Measurements from ENCODE around the gene BEND6. TPM values are rescaled to one million over a fixed set of nuclear protein-coding genes. Genes with fewer than 3 reads are reported as not detected.

BEND6 gene
- total and polyA plus RNA-seq, 2 of the 13 experiments (the other 11 are each of a cell fraction or from before 2014, with no cell fraction given), result 0.20 to 0.21 TPM

GRCh38 chr6:56949265-56949664 lies 5.6 kb upstream of the BEND6 start (continued):
- TF ChIP-seq ZGPAT (CRISPR knock-in tag; IDR thresholded peaks at IDR 0.05), result no peak
- no peak for TF ChIP-seq ZSCAN25 (CRISPR knock-in tag; IDR thresholded peaks at IDR 0.05)
- TF ChIP-seq DR1 (CRISPR knock-in tag; IDR thresholded peaks at IDR 0.05), result no peak
- TF ChIP-seq NFATC3 (CRISPR knock-in tag; IDR thresholded peaks at IDR 0.05), result no peak
- no peak for TF ChIP-seq SUZ12 (IDR thresholded peaks at IDR 0.05; ENCODE audit: low read depth, low read length)
- TF ChIP-seq NFKBIZ (CRISPR knock-in tag; IDR thresholded peaks at IDR 0.05), result no peak

- H3K9ac ChIP-seq (ENCODE audit: insufficient read depth, low read depth, low read length), result no peak overlapping the region
- H3K36me3 ChIP-seq (replicated peaks in 1 of 2; ENCODE audit: control insufficient read depth in 1 of 2, insufficient read depth in 2 of 2, low read length in 2 of 2), result no peaks in the 10 kb centered on the region
- H3K9me3 ChIP-seq (ENCODE audit: low read length), result no peaks in the 10 kb centered on the region
- no peaks in the 10 kb centered on the region for H3K79me2 ChIP-seq (ENCODE audit: insufficient read depth, low read length)
- no peak for FAIRE-seq
- in situ Hi-C loops (cut with HindIII; ENCODE audit: extremely low pct_ligation_motif_present, low pct_unique_long_range_greater_than_20kb) (no loop called here), intact Hi-C loops (cut with micrococcal nuclease; ENCODE audit: unreplicated experiment) (loop anchor here (10.0 kb wide), 1 partner anchor 145 kb away; the partner anchor contains the start of gene ZNF451)
- BruUV-seq (replicated peaks), result no TSS peak
- H3K4me1 ChIP-seq (ENCODE audit: insufficient read depth, low read length), result peaks cover 8% of the 10 kb centered on the region; the same call in 1 of the 2 replicates
- ChIA-PET CTCF (ENCODE audit: low intra/inter-chr PET ratio, low total read pairs) (no interaction called here), POLR2A (no interaction called here)
- H3K4me3 ChIP-seq (replicated peaks in 1 of 3; ENCODE audit: insufficient read depth in 1 of 3, low read depth in 2 of 3, low read length in 3 of 3), result no peak overlapping the region
- H3K4me2 ChIP-seq (ENCODE audit: low read depth, low read length), result no peak overlapping the region
- H3K27me3 ChIP-seq (ENCODE audit: control insufficient read depth in 1 of 2, insufficient read depth in 2 of 2, low read length in 2 of 2), result no peaks in the 10 kb centered on the region; a peak in 2 of 5 replicates
- ATAC-seq, result no peak
- 75% methylated on average over 1 of the region's 1 CpG for WGBS (ENCODE audit: low lambda C conversion rate)
- DNase-seq (ENCODE audit: low spot score), result no peak
- no peak overlapping the region for H3K27ac ChIP-seq (ENCODE audit: extremely low read length, insufficient read depth, low read length)
- no peak overlapping the region for H2AFZ ChIP-seq (ENCODE audit: low read length)
- H4K20me1 ChIP-seq (ENCODE audit: insufficient read depth, low read length), result no peaks in the 10 kb centered on the region
- TF ChIP-seq CSRNP2 (CRISPR knock-in tag; conservative IDR thresholded peaks at IDR 0.05; ENCODE audit: low read depth), result no peak
- no peak for TF ChIP-seq FOXJ3 (CRISPR knock-in tag; IDR thresholded peaks at IDR 0.05; ENCODE audit: borderline replicate concordance)
- no peak for TF ChIP-seq ZBTB7B (CRISPR knock-in tag; IDR thresholded peaks at IDR 0.05)
- no peak for TF ChIP-seq YEATS4 (CRISPR knock-in tag; IDR thresholded peaks at IDR 0.05; ENCODE audit: borderline replicate concordance)
- TF ChIP-seq HIC2 (CRISPR knock-in tag; IDR thresholded peaks at IDR 0.05; ENCODE audit: low read depth), result no peak
- TF ChIP-seq ZNF709 (CRISPR knock-in tag; IDR thresholded peaks at IDR 0.05), result no peak
- TF ChIP-seq CEBPZ (IDR thresholded peaks at IDR 0.05; ENCODE audit: low read length), result no peak
- no peak for TF ChIP-seq MED1 (CRISPR knock-in tag; IDR thresholded peaks at IDR 0.05)
- TF ChIP-seq HNRNPL (IDR thresholded peaks at IDR 0.05; ENCODE audit: low read depth, low read length), result no peak
- TF ChIP-seq SNAPC2 (CRISPR knock-in tag; IDR thresholded peaks at IDR 0.05), result no peak
- TF ChIP-seq ATM (IDR thresholded peaks at IDR 0.05; ENCODE audit: borderline replicate concordance), result no peak
These were observed 4.9 kb upstream of the BEND6 start for GRCh38 chr6:56949925-56950495.
